Measurements from ENCODE around the gene RASD1.
"Not testable (repeated sequence)": the region's sequence is repeated elsewhere in the genome, so short reads cannot be mapped to it uniquely, and the experiment has no call there.

Gene RASD1

DNA sequence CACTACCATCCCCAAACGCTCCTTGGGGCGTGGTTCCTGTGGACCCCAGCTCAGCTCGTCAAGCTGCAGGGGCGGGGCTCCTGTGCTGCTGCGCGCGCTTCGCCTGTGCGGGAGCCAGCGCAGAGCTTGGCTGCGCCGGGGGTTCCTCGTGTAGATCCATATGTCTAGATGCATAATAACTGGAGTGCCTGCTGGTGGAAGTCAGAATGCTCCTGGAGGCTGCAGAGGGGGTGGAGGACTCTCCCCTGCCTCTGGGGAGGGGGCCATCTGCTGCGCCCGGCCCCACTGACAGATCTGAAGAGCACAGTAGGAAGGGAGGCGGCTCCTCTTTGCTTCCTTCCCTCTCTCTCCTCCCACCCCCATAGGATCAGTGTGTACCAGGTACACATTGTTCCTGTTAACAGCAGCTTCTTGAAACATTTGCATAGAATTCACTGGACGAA, 4.6 kb downstream of the RASD1 start:
- Histone ChIP-seq H3K36me3 (ENCODE audit: insufficient read depth, low read length) (peaks cover 22% of the 10 kb centered on the region), H3K27ac (ENCODE audit: low read depth, low read length) (no peak overlapping the region)

DNA sequence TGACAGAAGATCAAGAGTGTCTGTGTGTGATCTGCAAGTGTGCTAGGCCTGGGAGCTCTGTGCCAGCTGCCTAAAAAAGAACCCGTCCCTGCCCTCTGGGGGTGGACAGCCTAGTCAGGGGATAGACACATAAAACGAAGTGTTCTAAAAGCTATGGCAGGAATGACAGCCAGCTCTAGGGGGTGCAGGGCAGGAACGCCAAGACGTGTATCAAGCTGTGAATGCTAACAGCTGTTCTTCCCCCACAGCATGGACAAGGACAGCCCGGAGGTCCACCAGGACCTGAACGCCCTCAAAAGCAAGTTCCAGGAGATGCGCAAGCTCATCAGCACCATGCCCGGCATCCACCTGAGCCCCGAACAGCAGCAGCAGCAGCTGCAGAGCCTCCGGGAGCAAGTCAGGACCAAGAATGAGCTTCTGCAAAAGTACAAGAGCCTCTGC, 5.1 kb downstream of the RASD1 start:
- peaks cover 0 to 4% of the 10 kb centered on the region in 2 donors for H3K27me3 ChIP-seq (ENCODE audit: control insufficient read depth in 1 of 2, insufficient read depth in 2 of 2, low read length in 2 of 2)
- no peak overlapping the region for H3K27ac ChIP-seq (ENCODE audit: low read depth, low read length)
- H3K9ac ChIP-seq (ENCODE audit: low read length), result no peak overlapping the region
- no peaks in the 10 kb centered on the region for H3K9me3 ChIP-seq (ENCODE audit: low read length)
- H3K36me3 ChIP-seq (ENCODE audit: insufficient read depth, low read length), result peaks cover 22% of the 10 kb centered on the region
- no peak overlapping the region for H3K4me3 ChIP-seq (ENCODE audit: low read depth in 1 of 2, low read length in 2 of 2)
- H3K4me1 ChIP-seq (ENCODE audit: insufficient read depth, low read length), result peaks cover 6% of the 10 kb centered on the region

More for the DNA sequence above, 4.6 kb downstream of the RASD1 start:
- Histone ChIP-seq H3K9me3 (ENCODE audit: low read length) (no peaks in the 10 kb centered on the region), H3K4me1 (ENCODE audit: insufficient read depth, low read length) (peaks cover 6% of the 10 kb centered on the region), H3K9ac (ENCODE audit: low read length) (no peak overlapping the region), H3K27me3 (ENCODE audit: control insufficient read depth in 1 of 2, insufficient read depth in 2 of 2, low read length in 2 of 2) (peaks cover 0 to 4% of the 10 kb centered on the region in 2 donors), H3K4me3 (ENCODE audit: low read depth in 1 of 2, low read length in 2 of 2) (no peak overlapping the region)

- H3K9ac ChIP-seq (ENCODE audit: low read length), result no peak overlapping the region
- H3K27me3 ChIP-seq (ENCODE audit: control insufficient read depth in 1 of 2, insufficient read depth in 2 of 2, low read length in 2 of 2), result no peaks in the 10 kb centered on the region
- no peak overlapping the region for H3K27ac ChIP-seq (ENCODE audit: low read depth, low read length)
- peaks cover 22% of the 10 kb centered on the region for H3K36me3 ChIP-seq (ENCODE audit: insufficient read depth, low read length)
- no peak overlapping the region for H3K4me3 ChIP-seq (ENCODE audit: low read depth in 1 of 2, low read length in 2 of 2)
- H3K4me1 ChIP-seq (ENCODE audit: insufficient read depth, low read length), result no peaks in the 10 kb centered on the region
- no peaks in the 10 kb centered on the region for H3K9me3 ChIP-seq (ENCODE audit: low read length)
These were observed 8.2 kb downstream of the RASD1 start for GRCh38 chr17:17487998-17488397.

DNA sequence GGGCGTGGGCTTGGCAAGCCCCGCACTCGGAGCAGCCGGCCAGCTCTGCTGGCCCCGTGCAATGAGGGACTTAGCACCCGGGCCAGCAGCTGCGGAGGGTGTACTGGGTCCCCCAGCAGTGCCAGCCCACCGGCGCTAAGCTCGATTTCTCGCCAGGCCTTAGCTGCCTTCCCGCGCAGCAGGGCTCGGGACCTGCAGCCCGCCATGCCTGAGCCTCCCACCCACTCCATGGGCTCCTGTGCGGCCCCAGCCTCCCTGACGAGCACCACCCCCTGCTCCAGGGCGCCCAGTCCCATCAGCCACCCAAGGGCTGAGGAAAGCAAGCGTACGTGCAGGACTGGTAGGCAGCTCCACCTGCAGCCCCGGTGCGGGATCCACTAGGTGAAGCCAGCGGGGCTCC, 9.8 kb downstream of the RASD1 start:
- peaks cover 15% of the 10 kb centered on the region for H3K36me3 ChIP-seq (ENCODE audit: insufficient read depth, low read length)
- not testable (repeated sequence) for H3K27ac ChIP-seq (ENCODE audit: low read depth, low read length); H3K4me1 ChIP-seq (ENCODE audit: insufficient read depth, low read length); H3K27me3 ChIP-seq (ENCODE audit: control insufficient read depth in 1 of 2, insufficient read depth in 2 of 2, low read length in 2 of 2); H3K9ac ChIP-seq (ENCODE audit: low read length); H3K4me3 ChIP-seq (ENCODE audit: low read depth in 1 of 2, low read length in 2 of 2); H3K9me3 ChIP-seq (ENCODE audit: low read length)

GRCh38 chr17:17485420-17485819, 10.8 kb downstream of the RASD1 start:
- Histone ChIP-seq H3K9ac (ENCODE audit: low read length) (no peak overlapping the region), H3K27me3 (ENCODE audit: control insufficient read depth in 1 of 2, insufficient read depth in 2 of 2, low read length in 2 of 2) (no peaks in the 10 kb centered on the region), H3K4me3 (ENCODE audit: low read depth in 1 of 2, low read length in 2 of 2) (no peak overlapping the region), H3K27ac (ENCODE audit: low read depth, low read length) (no peak overlapping the region), H3K36me3 (ENCODE audit: insufficient read depth, low read length) (peaks cover 18% of the 10 kb centered on the region), H3K4me1 (ENCODE audit: insufficient read depth, low read length) (peaks cover 11% of the 10 kb centered on the region), H3K9me3 (ENCODE audit: low read length) (no peaks in the 10 kb centered on the region)

GRCh38 chr17:17484451-17484899, 11.7 kb downstream of the RASD1 start:
- no peaks in the 10 kb centered on the region for H3K9me3 ChIP-seq (ENCODE audit: low read length)
- H3K4me1 ChIP-seq (ENCODE audit: insufficient read depth, low read length), result peaks cover 11% of the 10 kb centered on the region
- H3K9ac ChIP-seq (ENCODE audit: low read length), result no peak overlapping the region
- H3K27ac ChIP-seq (ENCODE audit: low read depth, low read length), result no peak overlapping the region
- H3K27me3 ChIP-seq (ENCODE audit: control insufficient read depth in 1 of 2, insufficient read depth in 2 of 2, low read length in 2 of 2), result no peaks in the 10 kb centered on the region
- H3K36me3 ChIP-seq (ENCODE audit: insufficient read depth, low read length), result peaks cover 25% of the 10 kb centered on the region
- no peak overlapping the region for H3K4me3 ChIP-seq (ENCODE audit: low read depth in 1 of 2, low read length in 2 of 2)

GRCh38 chr17:17481860-17482259, 14.3 kb downstream of the RASD1 start:
- peaks cover 33% of the 10 kb centered on the region for H3K4me1 ChIP-seq (ENCODE audit: insufficient read depth, low read length)
- no peak overlapping the region for H3K27ac ChIP-seq (ENCODE audit: low read depth, low read length)

GRCh38 chr17:17480593-17481148, 15.5 kb downstream of the RASD1 start:
- Histone ChIP-seq H3K36me3 (ENCODE audit: insufficient read depth, low read length) (peaks cover 16% of the 10 kb centered on the region), H3K4me3 (ENCODE audit: low read depth in 1 of 2, low read length in 2 of 2) (no peak overlapping the region), H3K9me3 (ENCODE audit: low read length) (no peaks in the 10 kb centered on the region), H3K4me1 (ENCODE audit: insufficient read depth, low read length) (peaks cover 33% of the 10 kb centered on the region), H3K27ac (ENCODE audit: low read depth, low read length) (no peak overlapping the region), H3K9ac (ENCODE audit: low read length) (no peak overlapping the region), H3K27me3 (ENCODE audit: control insufficient read depth in 1 of 2, insufficient read depth in 2 of 2, low read length in 2 of 2) (no peaks in the 10 kb centered on the region)

More at GRCh38 chr17:17481860-17482259, 14.3 kb downstream of the RASD1 start:
- Histone ChIP-seq H3K9me3 (ENCODE audit: low read length) (no peaks in the 10 kb centered on the region), H3K9ac (ENCODE audit: low read length) (no peak overlapping the region), H3K36me3 (ENCODE audit: insufficient read depth, low read length) (peaks cover 16% of the 10 kb centered on the region), H3K27me3 (ENCODE audit: control insufficient read depth in 1 of 2, insufficient read depth in 2 of 2, low read length in 2 of 2) (no peaks in the 10 kb centered on the region), H3K4me3 (ENCODE audit: low read depth in 1 of 2, low read length in 2 of 2) (no peak overlapping the region)

DNA sequence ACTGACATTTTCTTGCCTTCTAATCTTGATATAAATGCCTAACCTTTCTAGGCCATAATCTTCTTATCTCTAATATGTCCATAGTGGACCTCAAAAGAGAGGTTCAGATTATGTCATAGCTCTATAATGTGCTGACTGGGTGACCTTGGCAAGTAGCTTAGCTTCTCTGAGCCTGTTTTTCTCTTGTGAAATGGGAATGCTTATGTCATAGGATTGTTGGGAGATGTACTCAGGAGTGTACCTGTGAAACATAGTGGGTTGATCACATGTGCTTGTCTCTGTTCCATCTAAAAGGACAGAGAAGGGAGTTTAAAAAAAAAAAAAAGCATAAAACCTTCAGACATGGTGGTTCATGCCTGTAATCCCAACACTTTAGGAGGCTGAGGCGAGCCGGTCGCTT, 17.0 kb downstream of the RASD1 start:
- no peaks in the 10 kb centered on the region for H3K9me3 ChIP-seq (ENCODE audit: low read length)
- no peak overlapping the region for H3K9ac ChIP-seq (ENCODE audit: low read length)
- H3K4me1 ChIP-seq (ENCODE audit: insufficient read depth, low read length), result peaks cover 33% of the 10 kb centered on the region
- H3K4me3 ChIP-seq (ENCODE audit: low read depth in 1 of 2, low read length in 2 of 2), result no peak overlapping the region
- H3K27ac ChIP-seq (ENCODE audit: low read depth, low read length), result no peak overlapping the region
- no peaks in the 10 kb centered on the region for H3K27me3 ChIP-seq (ENCODE audit: control insufficient read depth in 1 of 2, insufficient read depth in 2 of 2, low read length in 2 of 2)
- peaks cover 16% of the 10 kb centered on the region for H3K36me3 ChIP-seq (ENCODE audit: insufficient read depth, low read length)

GRCh38 chr17:17476865-17477467, 19.2 kb downstream of the RASD1 start, which contains the start of gene MED9:
Gene MED9 (plus strand): TSS chr17:17477000. CDS start chr17:17477042, 42 bp downstream.
- Histone ChIP-seq H3K36me3 (ENCODE audit: insufficient read depth, low read length) (peaks cover 16% of the 10 kb centered on the region), H3K9ac (ENCODE audit: low read length) (peak within 1 kb of the TSS; percentile 92), H3K9me3 (ENCODE audit: low read length) (no peaks in the 10 kb centered on the region), H3K4me1 (ENCODE audit: insufficient read depth, low read length) (peaks cover 33% of the 10 kb centered on the region), H3K4me3 (ENCODE audit: low read depth in 1 of 2, low read length in 2 of 2) (peak within 1 kb of the TSS; percentile 95 to 100), H3K27me3 (ENCODE audit: control insufficient read depth in 1 of 2, insufficient read depth in 2 of 2, low read length in 2 of 2) (no peaks in the 10 kb centered on the region), H3K27ac (ENCODE audit: low read depth, low read length) (peak within 1 kb of the TSS; percentile 100)

DNA sequence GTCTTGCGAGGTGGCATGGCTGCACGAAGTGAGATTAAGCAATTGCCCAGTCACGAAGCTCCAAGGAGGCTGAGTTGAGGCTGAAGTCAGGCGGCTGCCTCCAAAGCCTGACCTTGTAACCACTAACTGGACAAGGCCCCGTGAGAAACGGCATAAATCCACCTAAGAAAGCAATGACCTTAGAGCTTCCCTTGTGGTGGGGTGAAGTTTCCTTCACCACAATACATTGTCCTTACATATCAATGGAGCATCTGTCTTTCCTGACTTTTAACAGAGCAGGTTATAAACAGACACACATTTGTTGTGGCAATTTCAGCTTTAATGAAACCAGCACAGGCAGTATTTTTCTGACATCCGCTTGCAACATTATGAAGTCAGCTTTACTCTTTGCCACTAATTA, 21.9 kb downstream of the RASD1 start:
- Histone ChIP-seq H3K4me3 (ENCODE audit: low read depth in 1 of 2, low read length in 2 of 2) (no peak overlapping the region), H3K9me3 (ENCODE audit: low read length) (no peaks in the 10 kb centered on the region), H3K9ac (ENCODE audit: low read length) (no peak overlapping the region), H3K36me3 (ENCODE audit: insufficient read depth, low read length) (no peaks in the 10 kb centered on the region), H3K27ac (ENCODE audit: low read depth, low read length) (no peak overlapping the region), H3K27me3 (ENCODE audit: control insufficient read depth in 1 of 2, insufficient read depth in 2 of 2, low read length in 2 of 2) (no peaks in the 10 kb centered on the region), H3K4me1 (ENCODE audit: insufficient read depth, low read length) (peaks cover 20% of the 10 kb centered on the region)

All from muscle layer of colon (tissue), 2 donors.